ENCODE measurements around the gene RFNG. TPM values are rescaled to one million over a fixed set of nuclear protein-coding genes. Genes with fewer than 3 reads are reported as not detected.

RFNG gene
- total and polyA plus RNA-seq, 8 donors: 18.2 to 59.1 (median 29.6) TPM

DNA sequence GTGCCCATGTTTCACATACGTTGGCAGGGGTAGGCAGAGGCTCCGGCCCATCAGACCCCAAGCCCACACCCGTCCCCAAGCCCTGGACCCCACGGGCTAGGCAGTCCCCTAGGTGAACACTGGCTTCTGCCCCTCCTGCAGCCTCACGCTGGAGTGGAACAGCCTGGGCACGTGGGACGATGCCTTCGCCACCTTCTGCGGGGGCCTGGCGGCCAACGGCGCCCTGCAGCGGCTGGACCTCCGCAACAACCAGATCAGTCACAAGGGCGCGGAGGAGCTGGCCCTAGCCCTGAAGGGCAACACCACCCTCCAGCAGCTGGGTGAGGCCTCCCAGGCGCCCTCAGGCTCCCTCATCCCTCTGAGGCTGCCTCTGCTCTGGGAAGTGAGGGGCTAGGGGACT lies 26.8 kb downstream of the RFNG start:
- 94 to 98% methylated on average over 17 of the region's 17 CpGs for WGBS, 2 donors
- no peaks in the 10 kb centered on the region for H3K36me3 ChIP-seq
- DNase-seq: peak in 1 of 6 donors; percentile 38
- no peak overlapping the region for H3K27ac ChIP-seq
- no peak for ATAC-seq
- H3K27me3 ChIP-seq: no peaks in the 10 kb centered on the region
- H3K9me3 ChIP-seq: no peaks in the 10 kb centered on the region
- intact Hi-C loops (cut with DNase I): loop anchor here (5.0 to 10.0 kb wide), 2 partner anchors 130 to 132 kb away; no protein-coding TSS in a partner anchor
- no peak overlapping the region for H3K4me3 ChIP-seq
- peaks cover 9 to 14% (median 11%) of the 10 kb centered on the region in 3 donors for H3K4me1 ChIP-seq
- FAIRE-seq: no peak
- TF ChIP-seq, protein P1, sequence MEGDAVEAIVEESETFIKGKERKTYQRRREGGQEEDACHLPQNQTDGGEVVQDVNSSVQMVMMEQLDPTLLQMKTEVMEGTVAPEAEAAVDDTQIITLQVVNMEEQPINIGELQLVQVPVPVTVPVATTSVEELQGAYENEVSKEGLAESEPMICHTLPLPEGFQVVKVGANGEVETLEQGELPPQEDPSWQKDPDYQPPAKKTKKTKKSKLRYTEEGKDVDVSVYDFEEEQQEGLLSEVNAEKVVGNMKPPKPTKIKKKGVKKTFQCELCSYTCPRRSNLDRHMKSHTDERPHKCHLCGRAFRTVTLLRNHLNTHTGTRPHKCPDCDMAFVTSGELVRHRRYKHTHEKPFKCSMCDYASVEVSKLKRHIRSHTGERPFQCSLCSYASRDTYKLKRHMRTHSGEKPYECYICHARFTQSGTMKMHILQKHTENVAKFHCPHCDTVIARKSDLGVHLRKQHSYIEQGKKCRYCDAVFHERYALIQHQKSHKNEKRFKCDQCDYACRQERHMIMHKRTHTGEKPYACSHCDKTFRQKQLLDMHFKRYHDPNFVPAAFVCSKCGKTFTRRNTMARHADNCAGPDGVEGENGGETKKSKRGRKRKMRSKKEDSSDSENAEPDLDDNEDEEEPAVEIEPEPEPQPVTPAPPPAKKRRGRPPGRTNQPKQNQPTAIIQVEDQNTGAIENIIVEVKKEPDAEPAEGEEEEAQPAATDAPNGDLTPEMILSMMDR (IDR thresholded peaks at IDR 0.05): no peak

DNA sequence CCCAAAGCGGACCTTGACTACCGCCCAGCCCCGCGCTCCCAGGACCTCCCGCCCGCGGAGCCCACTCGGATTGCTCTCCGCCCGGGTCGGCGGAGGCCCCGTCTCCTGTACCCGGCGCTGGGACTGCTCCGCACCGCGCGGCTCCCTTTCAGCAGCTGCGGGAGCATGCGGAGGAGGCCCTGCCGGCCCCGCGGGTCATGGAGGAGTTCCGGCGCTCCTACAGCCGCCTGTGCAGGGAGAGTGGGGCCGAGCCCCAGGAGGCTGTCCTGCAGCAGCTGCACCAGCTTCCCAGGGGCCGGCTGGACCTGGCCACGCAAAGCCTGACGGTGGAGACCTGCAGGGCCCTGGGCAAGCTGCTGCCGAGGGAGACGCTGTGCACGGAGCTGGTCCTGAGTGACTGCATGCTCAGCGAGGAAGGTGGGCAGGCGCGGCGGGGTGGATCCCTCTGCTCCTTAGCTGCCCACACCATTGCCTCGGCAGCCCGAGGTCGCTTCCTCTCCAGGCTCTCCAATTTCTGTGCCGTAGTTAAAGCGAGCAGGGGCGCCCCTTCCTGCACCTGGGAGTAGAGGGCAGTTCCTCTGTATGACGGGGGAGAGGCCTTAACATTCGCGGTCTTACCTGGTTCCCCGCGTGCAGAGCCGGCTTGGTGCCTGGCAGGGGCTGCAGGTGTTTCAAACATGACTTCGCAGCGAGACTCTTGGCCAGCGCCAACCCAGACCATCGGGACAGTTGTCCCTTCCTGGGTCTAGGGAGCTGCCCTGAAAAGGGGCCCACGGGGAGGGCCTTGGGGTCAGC lies 28.0 kb downstream of the RFNG start:
- H3K27me3 ChIP-seq: no peaks in the 10 kb centered on the region
- intact Hi-C loops (cut with DNase I): loop anchor here in 1 of 3 donors (10.0 kb wide), 1 partner anchor 131 kb away; no protein-coding TSS in a partner anchor
- DNase-seq (peak in 4 of 6 donors; percentile 37 to 74 (median 61)), ATAC-seq (peak; percentile 2 to 22 (median 6)), FAIRE-seq (no peak)
- TF ChIP-seq, protein P1 (IDR thresholded peaks at IDR 0.05): no peak
- H3K36me3 ChIP-seq: no peaks in the 10 kb centered on the region
- no peaks in the 10 kb centered on the region for H3K9me3 ChIP-seq
- H3K4me1 ChIP-seq: peaks cover 9 to 14% (median 11%) of the 10 kb centered on the region in 3 donors
- H3K27ac ChIP-seq: no peak overlapping the region
- WGBS, 2 donors: 2 to 3% methylated on average over 44 to 55 of the region's 55 CpGs
- peak overlapping the region; percentile 73 to 95 (median 91) for H3K4me3 ChIP-seq

DNA sequence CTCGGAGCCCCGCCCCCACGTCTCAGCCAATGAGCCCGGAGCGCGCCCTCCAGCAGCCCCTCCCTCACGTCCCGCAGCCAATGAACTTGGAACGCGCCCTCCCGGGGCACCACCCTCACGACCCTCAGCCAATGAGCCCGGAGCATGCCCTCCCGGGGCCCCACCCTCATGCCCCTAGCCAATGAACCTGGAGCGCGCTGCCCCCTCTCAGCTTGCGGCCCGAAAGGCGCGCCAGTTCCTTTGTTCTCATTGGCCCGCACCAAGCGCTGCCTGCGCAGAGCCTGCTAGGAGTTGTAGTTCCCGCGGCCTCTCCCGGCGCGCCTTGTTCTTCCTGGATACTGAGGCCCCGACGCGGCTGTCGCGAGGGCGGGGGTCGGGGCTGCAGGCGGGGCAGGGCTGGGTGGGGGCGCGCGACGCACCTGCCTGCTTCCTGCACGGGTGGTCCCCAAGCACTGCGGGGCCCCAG lies 28.6 kb downstream of the RFNG start, which contains the start of gene LRRC45:
TSS of gene LRRC45 (plus strand) at position 325 of the 466 bp plus-strand sequence. CDS start 339 bp downstream, outside the sequence.
- H3K9me3 ChIP-seq: no peaks in the 10 kb centered on the region
- H3K4me1 ChIP-seq: peaks cover 9 to 14% (median 14%) of the 10 kb centered on the region in 3 donors
- H3K27me3 ChIP-seq: no peaks in the 10 kb centered on the region
- FAIRE-seq: peak; percentile 89
- intact Hi-C loops (cut with DNase I): loop anchor here in 1 of 3 donors (10.0 kb wide), 1 partner anchor 132 kb away; no protein-coding TSS in a partner anchor
- DNase-seq: peak; percentile 99 to 100 (median 100)
- TF ChIP-seq, protein P1 (IDR thresholded peaks at IDR 0.05): no peak
- 0 to 1% methylated on average over 22 to 42 of the region's 42 CpGs for WGBS, 2 donors
- no peaks in the 10 kb centered on the region for H3K36me3 ChIP-seq
- H3K4me3 ChIP-seq: peak within 1 kb of the TSS; percentile 92 to 96 (median 94)
- ATAC-seq: peak; percentile 89 to 95 (median 91)
- H3K27ac ChIP-seq: peak within 1 kb of the TSS in 3 of 4 donors; percentile 50 to 58 (median 57)

GRCh38 chr17:82022310-82022980 lies 29.2 kb downstream of the RFNG start, which contains the start of gene CENPX:
Gene CENPX (minus strand): TSS chr17:82022878. CDS start chr17:82022861, 17 bp downstream.
- TF ChIP-seq, protein P1 (IDR thresholded peaks at IDR 0.05): no peak
- Histone ChIP-seq H3K36me3 (no peaks in the 10 kb centered on the region), H3K9me3 (no peaks in the 10 kb centered on the region), H3K4me1 (peaks cover 9 to 14% (median 14%) of the 10 kb centered on the region in 3 donors), H3K27me3 (no peaks in the 10 kb centered on the region), H3K27ac (peak within 1 kb of the TSS in 3 of 4 donors; percentile 50 to 58 (median 57)), H3K4me3 (peak within 1 kb of the TSS; percentile 92 to 96 (median 94))
- intact Hi-C loops (cut with DNase I): loop anchor here in 1 of 3 donors (10.0 kb wide), 1 partner anchor 132 kb away; no protein-coding TSS in a partner anchor
- WGBS, 2 donors: 1% methylated on average over 60 to 64 of the region's 64 CpGs
- FAIRE-seq (no peak), DNase-seq (no peak), ATAC-seq (no peak)

Measured in pancreas (tissue), 10 donors.